ENCODE measurements around the gene DSC1. TPM values are rescaled to one million over a fixed set of nuclear protein-coding genes. Genes with fewer than 3 reads are reported as not detected.

Gene DSC1
- total and polyA plus RNA-seq, 2 experiments from 2014 or later = not detected

- peaks cover 9% of the 10 kb centered on the region; the same call in 2 of the 3 replicates for H3K4me1 Mint-ChIP-seq
- no peaks in the 10 kb centered on the region for H3K27me3 ChIP-seq (ENCODE audit: insufficient read depth)
- 0 out of 2 replicates have a peak, but pooled peaks cover 6% of the 10 kb centered on the region for H3K4me1 ChIP-seq (ENCODE audit: insufficient read depth)
- H2AFZ ChIP-seq = no peak overlapping the region
- H3K79me2 ChIP-seq (replicated peaks; ENCODE audit: insufficient read depth) = no peaks in the 10 kb centered on the region
- H3K36me3 Mint-ChIP-seq (ENCODE audit: low read depth) = no peaks in the 10 kb centered on the region
- DNase-seq (ENCODE audit: low spot score) = no peak
- no peak overlapping the region for H3K27ac Mint-ChIP-seq
- no peaks in the 10 kb centered on the region for H3K9me2 ChIP-seq (ENCODE audit: insufficient read depth)
- no peak overlapping the region for H3K27ac ChIP-seq (ENCODE audit: low read depth)
- no peaks in the 10 kb centered on the region for H3F3A ChIP-seq (replicated peaks; ENCODE audit: low read depth)
- no peak for ATAC-seq
- H4K20me1 ChIP-seq (replicated peaks; ENCODE audit: insufficient read depth) = no peaks in the 10 kb centered on the region
- TF ChIP-seq NANOG (IDR thresholded peaks at IDR 0.05; ENCODE audit: borderline replicate concordance) = no peak
- TF ChIP-seq ETS1 (IDR thresholded peaks at IDR 0.05) = no peak
- no peak for TF ChIP-seq POLR2AphosphoS5 (IDR thresholded peaks at IDR 0.05; ENCODE audit: low read depth)
- TF ChIP-seq ZNF331 (CRISPR knock-in tag; IDR thresholded peaks at IDR 0.05; ENCODE audit: low read depth) = no peak
- TF ChIP-seq ZNF462 (CRISPR knock-in tag; IDR thresholded peaks at IDR 0.05) = no peak
- TF ChIP-seq EZH2 (IDR thresholded peaks at IDR 0.05; ENCODE audit: low read depth, unreplicated experiment) = no peak
- TF ChIP-seq EZH2phosphoT487 (IDR thresholded peaks at IDR 0.05; ENCODE audit: unreplicated experiment) = no peak
- no peak for TF ChIP-seq CTCF (conservative IDR thresholded peaks at IDR 0.05; ENCODE audit: low read depth in 2 of 2)
- no peak for TF ChIP-seq ZNF114 (CRISPR knock-in tag; IDR thresholded peaks at IDR 0.05)
- no peak for TF ChIP-seq JUNB (IDR thresholded peaks at IDR 0.05; ENCODE audit: unreplicated experiment)
- no peak for TF ChIP-seq STAT1 (IDR thresholded peaks at IDR 0.05; ENCODE audit: unreplicated experiment)
- no peak for TF ChIP-seq CREB1 (CRISPR knock-in tag; IDR thresholded peaks at IDR 0.05; ENCODE audit: low read depth)
- TF ChIP-seq REST (IDR thresholded peaks at IDR 0.05; ENCODE audit: unreplicated experiment) = no peak
- H3K36me3 ChIP-seq (ENCODE audit: insufficient read depth) = no peaks in the 10 kb centered on the region
- no peak overlapping the region for H3K4me3 Mint-ChIP-seq
- no peak overlapping the region for H3K4me3 ChIP-seq
- H3K4me2 ChIP-seq = no peak overlapping the region
- no peaks in the 10 kb centered on the region for H3K27me3 Mint-ChIP-seq (ENCODE audit: insufficient read depth, low read depth, poor library complexity)
- H3K9me3 Mint-ChIP-seq = no peaks in the 10 kb centered on the region
Observed at GRCh38 chr18:31154181-31154580, 8.5 kb downstream of the DSC1 start.
